ENCODE measurements around the gene PDZD2. TPM values are rescaled to one million over a fixed set of nuclear protein-coding genes. Genes with fewer than 3 reads are reported as not detected.
A peak's percentile ranks its signal among the peaks of the same experiment; 100 is the strongest.

PDZD2 gene
- total and polyA plus RNA-seq, 2 experiments from 2014 or later: 8.3 to 16.9 TPM

- no peak for TF ChIP-seq CTCF (conservative IDR thresholded peaks at IDR 0.05; ENCODE audit: low read depth in 2 of 2)
- TF ChIP-seq STAT1 (IDR thresholded peaks at IDR 0.05; ENCODE audit: unreplicated experiment): no peak
- TF ChIP-seq ZNF331 (CRISPR knock-in tag; IDR thresholded peaks at IDR 0.05; ENCODE audit: low read depth): no peak
- no peak for TF ChIP-seq EZH2phosphoT487 (IDR thresholded peaks at IDR 0.05; ENCODE audit: unreplicated experiment)
These were observed 34.3 kb upstream of the PDZD2 start (continued) for GRCh38 chr5:31604644-31605043.

DNA sequence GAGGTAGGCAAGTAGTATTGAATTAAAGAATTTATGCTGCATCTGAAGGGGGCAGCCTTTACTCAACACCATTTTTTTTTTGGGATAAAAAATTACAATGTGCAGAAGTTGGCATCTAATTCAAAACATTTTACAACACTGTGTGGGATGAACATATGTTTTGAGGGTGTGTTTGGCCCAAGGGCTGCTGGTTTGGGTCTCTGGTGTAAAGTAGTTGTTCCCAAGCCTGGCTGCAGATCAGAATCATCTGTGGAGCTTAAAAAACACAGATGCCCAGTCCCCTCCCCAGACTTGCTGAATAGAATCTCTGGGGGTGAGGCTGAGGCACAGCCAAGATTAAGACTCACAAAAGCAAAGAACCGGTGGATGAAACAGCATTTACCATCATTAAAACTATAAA, 33.0 kb upstream of the PDZD2 start:
- Mint-ChIP-seq H3K9me3 (no peaks in the 10 kb centered on the region), H3K27ac (no peak overlapping the region), H3K4me1 (no peaks in the 10 kb centered on the region), H3K27me3 (ENCODE audit: insufficient read depth, low read depth, poor library complexity) (no peaks in the 10 kb centered on the region), H3K36me3 (ENCODE audit: low read depth) (no peaks in the 10 kb centered on the region), H3K4me3 (no peak overlapping the region)
- no peaks in the 10 kb centered on the region for H4K20me1 ChIP-seq (replicated peaks; ENCODE audit: insufficient read depth)
- ATAC-seq (no peak), DNase-seq (ENCODE audit: low spot score) (no peak)
- H3K27ac ChIP-seq (ENCODE audit: low read depth): no peak overlapping the region
- H3F3A ChIP-seq (replicated peaks; ENCODE audit: low read depth): no peaks in the 10 kb centered on the region
- peak overlapping the region; percentile 38; the same call in 1 of the 2 replicates for H2AFZ ChIP-seq
- TF ChIP-seq ZNF331 (CRISPR knock-in tag; IDR thresholded peaks at IDR 0.05; ENCODE audit: low read depth) (no peak), CTCF (conservative IDR thresholded peaks at IDR 0.05; ENCODE audit: low read depth in 2 of 2) (0 out of 4 replicates have a peak, but pooled peaks of 1 of the 2 experiments have one; percentile 2)
- no peaks in the 10 kb centered on the region for H3K36me3 ChIP-seq (ENCODE audit: insufficient read depth)
- no peaks in the 10 kb centered on the region for H3K79me2 ChIP-seq (replicated peaks; ENCODE audit: insufficient read depth)
- H3K9me2 ChIP-seq (ENCODE audit: insufficient read depth): no peaks in the 10 kb centered on the region
- H3K4me3 ChIP-seq: no peak overlapping the region
- no peak overlapping the region for H3K4me2 ChIP-seq
- H3K27me3 ChIP-seq (ENCODE audit: insufficient read depth): no peaks in the 10 kb centered on the region
- H3K4me1 ChIP-seq (ENCODE audit: insufficient read depth): no peaks in the 10 kb centered on the region

GRCh38 chr5:31607546-31607945, 31.4 kb upstream of the PDZD2 start:
- Histone ChIP-seq H3F3A (replicated peaks; ENCODE audit: low read depth) (no peaks in the 10 kb centered on the region), H3K4me3 (no peak overlapping the region), H3K27ac (ENCODE audit: low read depth) (no peak overlapping the region), H3K4me1 (ENCODE audit: insufficient read depth) (no peaks in the 10 kb centered on the region), H3K27me3 (ENCODE audit: insufficient read depth) (no peaks in the 10 kb centered on the region), H3K36me3 (ENCODE audit: insufficient read depth) (no peaks in the 10 kb centered on the region), H3K4me2 (no peak overlapping the region), H3K79me2 (replicated peaks; ENCODE audit: insufficient read depth) (no peaks in the 10 kb centered on the region), H4K20me1 (replicated peaks; ENCODE audit: insufficient read depth) (no peaks in the 10 kb centered on the region), H2AFZ (no peak overlapping the region), H3K9me2 (ENCODE audit: insufficient read depth) (no peaks in the 10 kb centered on the region)
- no peak for DNase-seq (ENCODE audit: low spot score)
- Mint-ChIP-seq H3K27ac (no peak overlapping the region), H3K36me3 (ENCODE audit: low read depth) (no peaks in the 10 kb centered on the region), H3K27me3 (ENCODE audit: insufficient read depth, low read depth, poor library complexity) (peaks cover 2% of the 10 kb centered on the region), H3K4me3 (no peak overlapping the region), H3K9me3 (no peaks in the 10 kb centered on the region), H3K4me1 (no peaks in the 10 kb centered on the region)
- TF ChIP-seq, protein P1, sequence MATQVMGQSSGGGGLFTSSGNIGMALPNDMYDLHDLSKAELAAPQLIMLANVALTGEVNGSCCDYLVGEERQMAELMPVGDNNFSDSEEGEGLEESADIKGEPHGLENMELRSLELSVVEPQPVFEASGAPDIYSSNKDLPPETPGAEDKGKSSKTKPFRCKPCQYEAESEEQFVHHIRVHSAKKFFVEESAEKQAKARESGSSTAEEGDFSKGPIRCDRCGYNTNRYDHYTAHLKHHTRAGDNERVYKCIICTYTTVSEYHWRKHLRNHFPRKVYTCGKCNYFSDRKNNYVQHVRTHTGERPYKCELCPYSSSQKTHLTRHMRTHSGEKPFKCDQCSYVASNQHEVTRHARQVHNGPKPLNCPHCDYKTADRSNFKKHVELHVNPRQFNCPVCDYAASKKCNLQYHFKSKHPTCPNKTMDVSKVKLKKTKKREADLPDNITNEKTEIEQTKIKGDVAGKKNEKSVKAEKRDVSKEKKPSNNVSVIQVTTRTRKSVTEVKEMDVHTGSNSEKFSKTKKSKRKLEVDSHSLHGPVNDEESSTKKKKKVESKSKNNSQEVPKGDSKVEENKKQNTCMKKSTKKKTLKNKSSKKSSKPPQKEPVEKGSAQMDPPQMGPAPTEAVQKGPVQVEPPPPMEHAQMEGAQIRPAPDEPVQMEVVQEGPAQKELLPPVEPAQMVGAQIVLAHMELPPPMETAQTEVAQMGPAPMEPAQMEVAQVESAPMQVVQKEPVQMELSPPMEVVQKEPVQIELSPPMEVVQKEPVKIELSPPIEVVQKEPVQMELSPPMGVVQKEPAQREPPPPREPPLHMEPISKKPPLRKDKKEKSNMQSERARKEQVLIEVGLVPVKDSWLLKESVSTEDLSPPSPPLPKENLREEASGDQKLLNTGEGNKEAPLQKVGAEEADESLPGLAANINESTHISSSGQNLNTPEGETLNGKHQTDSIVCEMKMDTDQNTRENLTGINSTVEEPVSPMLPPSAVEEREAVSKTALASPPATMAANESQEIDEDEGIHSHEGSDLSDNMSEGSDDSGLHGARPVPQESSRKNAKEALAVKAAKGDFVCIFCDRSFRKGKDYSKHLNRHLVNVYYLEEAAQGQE (IDR thresholded peaks at IDR 0.05; ENCODE audit: unreplicated experiment): no peak
- TF ChIP-seq POLR2AphosphoS5 (IDR thresholded peaks at IDR 0.05; ENCODE audit: low read depth) (no peak), CREB1 (CRISPR knock-in tag; IDR thresholded peaks at IDR 0.05; ENCODE audit: low read depth) (no peak), CTCF (conservative IDR thresholded peaks at IDR 0.05; ENCODE audit: low read depth in 2 of 2) (no peak)
- ATAC-seq: no peak

Measured in GM23338 (cell line).